ENCODE measurements around the gene SGCE.

DNA sequence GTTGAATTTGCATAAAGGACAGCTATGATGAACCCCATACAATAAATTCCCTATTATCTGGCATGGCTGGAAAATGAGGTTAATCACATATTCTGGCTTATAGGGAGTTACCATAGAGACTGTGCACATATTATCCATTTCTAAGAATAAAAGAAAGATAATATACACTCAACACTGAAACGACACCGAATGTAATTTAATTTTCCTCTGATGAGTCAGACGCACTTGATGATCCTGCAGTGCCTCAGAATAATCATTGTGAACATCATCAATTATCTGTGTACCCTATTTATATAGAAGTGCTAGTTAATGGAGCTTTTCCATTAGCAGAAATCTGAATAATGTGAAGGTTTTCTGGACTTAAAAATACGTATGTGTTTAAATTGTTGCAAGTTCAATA lies 60.2 kb downstream of the SGCE start:
- TF ChIP-seq CTCF (IDR thresholded peaks at IDR 0.05) (no peak), POLR2A (IDR thresholded peaks at IDR 0.05) (no peak), EP300 (IDR thresholded peaks at IDR 0.05) (no peak)

Measured in tibial nerve (tissue), 4 donors.